Type B pancreatic cell (in vitro differentiated cells): ENCODE results near the gene GNAO1. TPM values are rescaled to one million over a fixed set of nuclear protein-coding genes. Genes with fewer than 3 reads are reported as not detected.

ENCODE experiments used
- DNase-seq: peaks from one replicate; pipeline ENCODE4 v3.0.0; 2021; ENCODE audit warnings: mixed read lengths; ENCODE audit not compliant: unreplicated experiment; ENCODE audit errors: extremely low spot score
- H3K27ac Mint-ChIP-seq: 2 replicates; pipeline ENCODE4 v1.8.0; 2021; ENCODE audit warnings: mild to moderate bottlenecking, mixed read lengths
- H3K27me3 Mint-ChIP-seq: 2 replicates; pipeline ENCODE4 v1.8.0; 2021; ENCODE audit warnings: mixed read lengths
- H3K36me3 Mint-ChIP-seq: 2 replicates; pipeline ENCODE4 v1.8.0; 2021; ENCODE audit warnings: mixed read lengths
- H3K4me1 Mint-ChIP-seq: one replicate; pipeline ENCODE4 v1.8.0; 2021; ENCODE audit warnings: mixed read lengths; ENCODE audit not compliant: unreplicated experiment
- H3K4me3 Mint-ChIP-seq: 2 replicates; pipeline ENCODE4 v1.8.0; 2021; ENCODE audit warnings: mild to moderate bottlenecking, mixed read lengths
- H3K9me3 Mint-ChIP-seq: 2 replicates; pipeline ENCODE4 v1.8.0; 2021; ENCODE audit warnings: mixed read lengths
- total RNA-seq: library from RNA; stranded (reverse); gene quantifications from 2 replicates; pipeline ENCODE4 v1.2.1, GENCODE V29; 2021; ENCODE audit warnings: low replicate concordance
- TF ChIP-seq, protein P1 (sequence below): fragments of 200-600 bp; sonication (generic); conservative IDR thresholded peaks from 2 replicates; pipeline ENCODE4 v1.5.0; 2021; ENCODE audit warnings: antibody characterized with exemption, mild to moderate bottlenecking

Gene GNAO1
- total RNA-seq, 1 donor from 2014 or later = 13.2 TPM

DNA sequence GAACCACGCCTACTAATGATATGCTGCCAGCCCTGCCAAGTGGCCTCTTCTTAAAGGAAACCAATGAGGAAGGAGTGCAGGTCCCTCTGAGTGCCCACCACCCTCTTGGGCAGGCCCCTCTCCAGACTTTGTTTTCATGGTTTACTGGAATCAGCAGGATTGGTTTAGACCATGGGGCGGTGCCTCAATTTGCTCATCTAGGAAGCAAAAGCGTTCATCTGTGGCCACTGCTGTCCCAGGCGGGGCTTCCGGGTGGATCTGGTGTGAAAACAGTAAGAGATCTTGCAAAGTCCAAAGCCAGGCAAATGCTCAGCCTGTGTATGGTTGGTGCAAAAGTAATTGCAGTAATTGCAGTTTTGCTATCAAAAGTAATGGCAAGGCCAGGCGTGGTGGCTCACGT, 162.7 kb downstream of the GNAO1 start:
- Mint-ChIP-seq H3K27ac (no peak overlapping the region), H3K36me3 (no peaks in the 10 kb centered on the region), H3K4me3 (no peak overlapping the region), H3K27me3 (no peaks in the 10 kb centered on the region), H3K4me1 (peaks cover 20% of the 10 kb centered on the region), H3K9me3 (no peaks in the 10 kb centered on the region)
- DNase-seq = peak; percentile 36
- TF ChIP-seq, protein P1, sequence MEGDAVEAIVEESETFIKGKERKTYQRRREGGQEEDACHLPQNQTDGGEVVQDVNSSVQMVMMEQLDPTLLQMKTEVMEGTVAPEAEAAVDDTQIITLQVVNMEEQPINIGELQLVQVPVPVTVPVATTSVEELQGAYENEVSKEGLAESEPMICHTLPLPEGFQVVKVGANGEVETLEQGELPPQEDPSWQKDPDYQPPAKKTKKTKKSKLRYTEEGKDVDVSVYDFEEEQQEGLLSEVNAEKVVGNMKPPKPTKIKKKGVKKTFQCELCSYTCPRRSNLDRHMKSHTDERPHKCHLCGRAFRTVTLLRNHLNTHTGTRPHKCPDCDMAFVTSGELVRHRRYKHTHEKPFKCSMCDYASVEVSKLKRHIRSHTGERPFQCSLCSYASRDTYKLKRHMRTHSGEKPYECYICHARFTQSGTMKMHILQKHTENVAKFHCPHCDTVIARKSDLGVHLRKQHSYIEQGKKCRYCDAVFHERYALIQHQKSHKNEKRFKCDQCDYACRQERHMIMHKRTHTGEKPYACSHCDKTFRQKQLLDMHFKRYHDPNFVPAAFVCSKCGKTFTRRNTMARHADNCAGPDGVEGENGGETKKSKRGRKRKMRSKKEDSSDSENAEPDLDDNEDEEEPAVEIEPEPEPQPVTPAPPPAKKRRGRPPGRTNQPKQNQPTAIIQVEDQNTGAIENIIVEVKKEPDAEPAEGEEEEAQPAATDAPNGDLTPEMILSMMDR = no peak

DNA sequence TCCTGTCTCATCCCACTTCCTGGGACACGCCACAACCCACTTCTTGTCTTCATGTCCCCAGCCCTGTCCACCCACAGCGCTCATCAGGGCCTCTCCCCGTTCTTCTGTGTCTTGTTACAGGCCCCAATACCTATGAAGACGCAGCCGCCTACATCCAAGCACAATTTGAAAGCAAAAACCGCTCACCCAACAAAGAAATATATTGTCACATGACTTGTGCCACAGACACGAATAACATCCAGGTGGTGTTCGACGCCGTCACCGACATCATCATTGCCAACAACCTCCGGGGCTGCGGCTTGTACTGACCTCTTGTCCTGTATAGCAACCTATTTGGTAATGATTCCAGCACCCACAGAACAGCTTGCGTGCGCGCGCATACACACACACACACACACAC, 163.5 kb downstream of the GNAO1 start:
- Mint-ChIP-seq H3K36me3 (no peaks in the 10 kb centered on the region), H3K9me3 (no peaks in the 10 kb centered on the region), H3K4me3 (no peak overlapping the region), H3K4me1 (peaks cover 21% of the 10 kb centered on the region), H3K27me3 (no peaks in the 10 kb centered on the region), H3K27ac (peak overlapping the region; percentile 23)
- DNase-seq = peak; percentile 55
- TF ChIP-seq, protein P1 = no peak

DNA sequence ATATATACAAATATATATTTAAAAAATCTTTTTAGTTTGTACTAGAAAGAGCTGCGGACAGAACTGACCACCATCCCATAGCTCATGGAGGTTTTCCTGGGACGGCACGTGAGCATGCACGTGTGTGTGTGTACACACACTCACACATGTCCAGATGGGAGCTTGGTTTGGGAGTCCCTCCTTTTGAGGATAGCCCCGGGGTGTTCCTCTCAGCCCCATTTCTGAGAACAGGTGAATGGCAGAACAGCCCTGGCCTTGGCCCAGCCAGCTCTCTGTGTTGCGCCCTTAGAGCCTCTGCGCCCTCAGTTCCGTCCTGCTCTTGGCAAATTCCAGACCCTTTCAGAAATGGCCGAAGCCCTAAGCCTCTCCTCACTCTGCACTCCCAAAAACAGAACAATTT, 163.9 kb downstream of the GNAO1 start:
- TF ChIP-seq, protein P1 = no peak
- no peaks in the 10 kb centered on the region for H3K9me3 Mint-ChIP-seq
- H3K27ac Mint-ChIP-seq = no peak overlapping the region
- H3K4me3 Mint-ChIP-seq = no peak overlapping the region
- no peaks in the 10 kb centered on the region for H3K36me3 Mint-ChIP-seq
- DNase-seq = peak; percentile 60
- peaks cover 21% of the 10 kb centered on the region for H3K4me1 Mint-ChIP-seq
- no peaks in the 10 kb centered on the region for H3K27me3 Mint-ChIP-seq

DNA sequence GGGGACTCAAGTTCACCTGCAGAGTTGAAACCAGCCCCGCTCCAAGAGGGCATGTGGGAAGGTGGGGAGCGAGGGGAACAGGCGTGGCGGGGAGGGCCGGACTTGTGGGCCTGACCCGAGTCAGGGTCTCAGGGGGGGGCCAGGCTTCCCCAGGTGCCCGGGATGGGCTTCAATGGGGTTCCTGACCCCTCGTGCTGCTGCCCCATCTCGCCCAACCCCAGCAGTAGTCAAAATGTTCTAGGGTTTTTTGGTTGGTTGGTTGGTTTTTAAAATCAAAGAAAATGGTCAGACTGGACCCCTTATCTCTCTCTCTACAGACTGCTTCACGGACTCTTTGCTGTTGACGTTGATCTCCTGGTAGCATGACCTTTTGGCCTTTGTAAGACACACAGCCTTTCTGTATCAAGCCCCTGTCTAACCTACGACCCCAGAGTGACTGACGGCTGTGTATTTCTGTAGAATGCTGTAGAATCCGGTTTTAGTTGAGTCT, 164.5 kb downstream of the GNAO1 start:
- Mint-ChIP-seq H3K4me3 (peak overlapping the region; percentile 83), H3K36me3 (no peaks in the 10 kb centered on the region), H3K27ac (peak overlapping the region; percentile 85), H3K27me3 (no peaks in the 10 kb centered on the region), H3K4me1 (peaks cover 21% of the 10 kb centered on the region), H3K9me3 (no peaks in the 10 kb centered on the region)
- DNase-seq = peak; percentile 66
- TF ChIP-seq, protein P1 = no peak

DNA sequence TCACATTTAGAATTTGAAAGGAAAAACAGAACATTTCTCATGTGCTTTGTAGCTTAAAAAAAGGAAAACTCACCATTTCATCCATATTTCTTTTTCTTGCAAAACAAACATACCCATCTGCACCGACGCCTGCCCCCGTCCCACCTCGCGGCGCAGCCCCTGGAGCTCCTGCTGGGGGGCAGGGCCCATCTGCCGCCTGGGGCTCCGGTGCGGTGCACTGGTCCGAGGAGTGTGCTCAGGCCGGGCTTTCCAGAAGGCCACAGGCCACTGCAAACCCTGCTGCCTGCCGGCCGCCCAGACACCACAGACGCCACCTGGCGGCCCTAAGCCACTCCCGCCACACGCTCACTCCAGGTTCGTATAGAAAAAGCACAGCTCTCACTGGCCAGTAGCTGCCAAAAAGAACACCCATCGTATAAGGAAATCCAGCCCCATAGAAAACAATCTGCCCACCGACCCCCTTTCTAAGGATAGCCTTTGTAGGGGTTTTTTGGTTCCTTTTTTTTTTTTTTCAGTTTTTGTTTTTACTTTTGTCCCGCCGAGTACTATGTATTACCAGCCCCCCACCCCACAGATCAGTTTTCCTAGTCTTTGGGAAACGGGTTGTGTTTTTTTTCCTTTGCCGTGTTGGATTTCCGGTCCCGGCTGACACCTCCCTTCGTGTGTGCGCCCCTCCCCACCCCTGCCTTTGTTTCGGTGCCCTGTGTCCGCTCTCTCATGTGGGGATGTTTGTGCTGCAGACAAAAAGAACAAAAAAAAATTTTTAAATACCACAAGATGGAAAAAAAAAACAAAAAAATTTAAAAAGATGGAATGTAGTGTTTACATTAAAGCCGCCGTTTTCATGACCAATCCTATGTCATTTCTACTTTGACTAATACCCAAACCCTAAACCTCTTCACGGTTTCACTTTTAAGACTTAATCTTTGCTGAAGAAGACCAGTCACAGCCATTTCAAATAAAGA, 165.3 kb downstream of the GNAO1 start:
- peak overlapping the region; percentile 85 for H3K27ac Mint-ChIP-seq
- H3K36me3 Mint-ChIP-seq = no peaks in the 10 kb centered on the region
- DNase-seq = peak; percentile 84
- peaks cover 21% of the 10 kb centered on the region for H3K4me1 Mint-ChIP-seq
- H3K4me3 Mint-ChIP-seq = peak overlapping the region; percentile 83
- TF ChIP-seq, protein P1 = peak; percentile 91
- H3K27me3 Mint-ChIP-seq = no peaks in the 10 kb centered on the region
- no peaks in the 10 kb centered on the region for H3K9me3 Mint-ChIP-seq
